Fibroblast of lung (primary cell): ENCODE data around the gene TMEM143.

Experiments used
- EZH2 ChIP-seq: IDR thresholded peaks from 2 replicates; pipeline ENCODE4 v1.5.1; 2012; ENCODE audit warnings: low read length, control low read depth, mild to moderate bottlenecking; ENCODE audit errors: missing control alignments
- TF ChIP-seq, protein P1 (sequence below), 2 donors: IDR thresholded peaks in 1 of 2; conservative IDR thresholded peaks in 1 of 2; 1 replicate in 1 of 2; 2 replicates in 1 of 2; pipeline ENCODE4 v1.5.1; 2011 to 2012; ENCODE audit warnings: low read length in 2 of 2, control low read depth in 1 of 2, inconsistent platforms in 1 of 2, low read depth in 1 of 2, mild to moderate bottlenecking in 1 of 2

DNA sequence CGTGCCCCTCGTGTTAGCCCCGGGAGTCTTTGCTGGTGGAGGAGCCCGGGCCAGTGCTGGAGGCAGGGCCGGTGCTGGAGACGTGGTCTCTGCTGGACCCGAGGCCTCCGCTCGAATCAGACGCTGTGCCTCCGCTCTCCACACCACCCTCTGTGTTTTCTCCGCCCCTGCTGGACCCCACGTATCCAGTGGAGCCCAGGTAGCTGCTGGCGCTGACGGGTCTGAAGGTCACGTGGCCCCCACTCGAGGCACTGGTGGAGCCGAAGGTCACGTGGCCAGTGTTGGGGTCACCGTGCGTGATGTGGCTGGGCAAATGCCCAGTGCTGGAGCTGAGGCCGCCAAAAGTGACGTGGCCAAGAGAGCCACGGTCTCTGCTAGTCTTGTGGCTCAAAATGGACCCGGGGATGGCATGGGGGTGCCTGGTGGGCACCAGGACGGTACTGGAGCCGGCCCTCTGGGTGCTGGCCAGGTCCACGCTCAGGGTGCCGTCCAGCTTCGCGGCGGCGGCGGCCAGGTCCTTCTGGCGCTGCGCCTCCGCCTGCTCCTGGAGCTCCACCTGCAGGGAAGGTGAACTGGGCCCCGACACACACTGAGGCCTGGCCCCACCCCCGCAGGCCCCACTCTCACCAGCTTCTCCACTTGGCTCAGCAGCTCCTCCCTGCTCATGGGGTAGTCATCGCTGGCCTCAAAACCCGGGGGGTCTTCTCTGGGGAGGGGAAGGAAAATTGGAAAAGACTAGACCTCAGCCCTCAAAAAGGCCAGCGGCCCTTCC, 66.6 kb downstream of the TMEM143 start:
- TF ChIP-seq, protein P1, sequence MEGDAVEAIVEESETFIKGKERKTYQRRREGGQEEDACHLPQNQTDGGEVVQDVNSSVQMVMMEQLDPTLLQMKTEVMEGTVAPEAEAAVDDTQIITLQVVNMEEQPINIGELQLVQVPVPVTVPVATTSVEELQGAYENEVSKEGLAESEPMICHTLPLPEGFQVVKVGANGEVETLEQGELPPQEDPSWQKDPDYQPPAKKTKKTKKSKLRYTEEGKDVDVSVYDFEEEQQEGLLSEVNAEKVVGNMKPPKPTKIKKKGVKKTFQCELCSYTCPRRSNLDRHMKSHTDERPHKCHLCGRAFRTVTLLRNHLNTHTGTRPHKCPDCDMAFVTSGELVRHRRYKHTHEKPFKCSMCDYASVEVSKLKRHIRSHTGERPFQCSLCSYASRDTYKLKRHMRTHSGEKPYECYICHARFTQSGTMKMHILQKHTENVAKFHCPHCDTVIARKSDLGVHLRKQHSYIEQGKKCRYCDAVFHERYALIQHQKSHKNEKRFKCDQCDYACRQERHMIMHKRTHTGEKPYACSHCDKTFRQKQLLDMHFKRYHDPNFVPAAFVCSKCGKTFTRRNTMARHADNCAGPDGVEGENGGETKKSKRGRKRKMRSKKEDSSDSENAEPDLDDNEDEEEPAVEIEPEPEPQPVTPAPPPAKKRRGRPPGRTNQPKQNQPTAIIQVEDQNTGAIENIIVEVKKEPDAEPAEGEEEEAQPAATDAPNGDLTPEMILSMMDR (conservative IDR thresholded peaks at IDR 0.05 in 1 of 2, IDR thresholded peaks at IDR 0.05 in 1 of 2; ENCODE audit: low read depth in 1 of 2, low read length in 2 of 2), result no peak
- no peak for TF ChIP-seq EZH2
